K562 (cell line): ENCODE results near the gene ANTKMT.

Experiments used
- KDM4B ChIP-seq, 2 experiments: fragments of 450-650 bp in 1 of 2; sonication (generic) in 1 of 2; IDR thresholded peaks; 2 replicates each; pipeline ENCODE4 v1.6.1; 2016 to 2017; ENCODE audit warnings: borderline replicate concordance in 2 of 2, antibody characterized with exemption in 1 of 2, low read depth in 1 of 2, mild to moderate bottlenecking in 1 of 2
- SIN3A ChIP-seq, 2 experiments: fragments of 150-350 bp in 1 of 2; IDR thresholded peaks; 2 replicates each; pipeline ENCODE4 v1.6.1; 2011 to 2016; ENCODE audit warnings: borderline replicate concordance in 2 of 2, low read depth in 2 of 2, low read length in 2 of 2, mild to moderate bottlenecking in 2 of 2, moderate library complexity in 2 of 2; ENCODE audit not compliant: control insufficient read depth in 1 of 2
- TARDBP ChIP-seq: fragments of 450-650 bp; IDR thresholded peaks from 2 replicates; pipeline ENCODE4 v1.6.1; 2016
- ZNF3 ChIP-seq: fragments of 250-450 bp; sonication (Bioruptor Pico); IDR thresholded peaks from 2 replicates; pipeline ENCODE4 v1.5.0; 2021; ENCODE audit warnings: mild to moderate bottlenecking, moderate library complexity

- no peak for TF ChIP-seq SIN3A (IDR thresholded peaks at IDR 0.05; ENCODE audit: borderline replicate concordance in 2 of 2, control insufficient read depth in 1 of 2, low read depth in 2 of 2, low read length in 2 of 2)
- no peak for TF ChIP-seq TARDBP
- no peak for TF ChIP-seq KDM4B (IDR thresholded peaks at IDR 0.05; ENCODE audit: borderline replicate concordance in 2 of 2, low read depth in 1 of 2)
- no peak for TF ChIP-seq ZNF3
Observed at GRCh38 chr16:752007-752312, 31.0 kb downstream of the ANTKMT start.
